ENCODE data around the gene NKAIN1.

The NKAIN1 gene

GRCh38 chr1:31154632-31155215 is 85.0 kb downstream of the NKAIN1 start:
- Histone ChIP-seq H3K79me2 (no peaks in the 10 kb centered on the region), H3K9me3 (ENCODE audit: control insufficient read depth, low read length) (no peaks in the 10 kb centered on the region), H3K27me3 (ENCODE audit: control insufficient read depth, insufficient read depth, low read length) (no peaks in the 10 kb centered on the region), H3K36me3 (ENCODE audit: control insufficient read depth, insufficient read depth, low read length) (no peaks in the 10 kb centered on the region), H3K4me3 (ENCODE audit: low read depth, low read length) (peak overlapping the region; percentile 62), H3K27ac (peak overlapping the region; percentile 71), H3K4me2 (ENCODE audit: low read length) (peak overlapping the region; percentile 65), H2AFZ (peak overlapping the region; percentile 88), H3K9ac (no peak overlapping the region), H3K4me1 (no peaks in the 10 kb centered on the region)
- TF ChIP-seq CTCF (IDR thresholded peaks at IDR 0.05) = no peak

GRCh38 chr1:31154000-31154631 is 85.6 kb downstream of the NKAIN1 start:
- Histone ChIP-seq H3K4me1 (no peaks in the 10 kb centered on the region), H3K4me3 (ENCODE audit: low read depth, low read length) (peak overlapping the region; percentile 62), H3K27me3 (ENCODE audit: control insufficient read depth, insufficient read depth, low read length) (no peaks in the 10 kb centered on the region), H3K9ac (no peak overlapping the region), H3K27ac (peak overlapping the region; percentile 71), H3K79me2 (no peaks in the 10 kb centered on the region), H3K4me2 (ENCODE audit: low read length) (peak overlapping the region; percentile 65), H2AFZ (peak overlapping the region; percentile 88), H3K9me3 (ENCODE audit: control insufficient read depth, low read length) (no peaks in the 10 kb centered on the region), H3K36me3 (ENCODE audit: control insufficient read depth, insufficient read depth, low read length) (no peaks in the 10 kb centered on the region)
- no peak for TF ChIP-seq CTCF (IDR thresholded peaks at IDR 0.05)

GRCh38 chr1:31153423-31153822 is 86.3 kb downstream of the NKAIN1 start:
- Histone ChIP-seq H3K27me3 (ENCODE audit: control insufficient read depth, insufficient read depth, low read length) (no peaks in the 10 kb centered on the region), H3K4me2 (ENCODE audit: low read length) (no peak overlapping the region), H3K27ac (no peak overlapping the region), H3K4me3 (ENCODE audit: low read depth, low read length) (no peak overlapping the region), H3K36me3 (ENCODE audit: control insufficient read depth, insufficient read depth, low read length) (no peaks in the 10 kb centered on the region), H3K9me3 (ENCODE audit: control insufficient read depth, low read length) (no peaks in the 10 kb centered on the region), H3K4me1 (no peaks in the 10 kb centered on the region), H3K79me2 (no peaks in the 10 kb centered on the region), H3K9ac (no peak overlapping the region), H2AFZ (no peak overlapping the region)
- no peak for TF ChIP-seq CTCF (IDR thresholded peaks at IDR 0.05)

GRCh38 chr1:31152181-31152795 is 87.4 kb downstream of the NKAIN1 start:
- H3K4me2 ChIP-seq (ENCODE audit: low read length) = no peak overlapping the region
- H3K36me3 ChIP-seq (ENCODE audit: control insufficient read depth, insufficient read depth, low read length) = no peaks in the 10 kb centered on the region
- H3K4me3 ChIP-seq (ENCODE audit: low read depth, low read length) = no peak overlapping the region
- no peak for TF ChIP-seq CTCF (IDR thresholded peaks at IDR 0.05)
- no peak overlapping the region for H3K27ac ChIP-seq
- H2AFZ ChIP-seq = no peak overlapping the region
- H3K9ac ChIP-seq = no peak overlapping the region
- no peaks in the 10 kb centered on the region for H3K4me1 ChIP-seq
- no peaks in the 10 kb centered on the region for H3K9me3 ChIP-seq (ENCODE audit: control insufficient read depth, low read length)
- H3K27me3 ChIP-seq (ENCODE audit: control insufficient read depth, insufficient read depth, low read length) = no peaks in the 10 kb centered on the region
- no peaks in the 10 kb centered on the region for H3K79me2 ChIP-seq

Data from parathyroid adenoma (tissue), 2 donors.